ENCODE results near the gene CERCAM. TPM values are rescaled to one million over a fixed set of nuclear protein-coding genes. Genes with fewer than 3 reads are reported as not detected.

Gene CERCAM
- total RNA-seq, 1 experiment from 2014 or later, result 11.3 TPM

DNA sequence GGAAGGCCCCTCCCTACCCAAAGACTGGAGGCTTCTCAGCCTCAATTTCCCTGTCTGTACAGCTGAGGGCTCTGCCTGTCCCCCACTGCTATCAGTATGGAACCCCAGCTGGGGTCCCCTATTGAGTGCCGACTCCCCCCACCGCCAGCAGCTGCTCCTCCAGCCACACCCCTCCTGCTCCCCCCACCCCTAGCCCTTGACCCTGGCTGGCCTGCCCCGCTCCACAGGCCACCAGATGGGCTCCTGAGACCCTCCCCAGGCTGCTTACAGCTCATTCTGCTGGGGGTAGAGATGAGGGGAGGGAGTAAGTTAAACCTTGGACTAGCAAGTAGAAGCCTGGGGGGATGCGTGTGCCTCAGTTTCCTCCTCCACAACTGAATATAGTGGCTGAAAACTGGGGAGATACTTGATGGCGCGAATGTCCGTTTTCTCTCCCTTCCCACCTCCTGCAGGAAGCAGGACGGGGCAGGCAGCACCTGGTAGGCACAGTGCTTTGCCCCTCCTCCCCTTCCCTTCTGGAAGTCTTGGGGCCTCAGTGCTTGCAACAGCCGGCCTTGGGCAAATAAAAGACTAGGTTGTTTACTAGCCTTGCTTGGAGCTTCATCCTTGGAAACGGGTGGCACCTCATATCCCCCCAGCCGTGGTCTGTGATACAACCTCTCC is 30.4 kb upstream of the CERCAM start:
- no peaks in the 10 kb centered on the region for H3K9me3 ChIP-seq (ENCODE audit: control insufficient read depth, insufficient read depth, low read depth, low read length)
- H3K27me3 ChIP-seq (ENCODE audit: control insufficient read depth, insufficient read depth, low read length), result no peaks in the 10 kb centered on the region
- no peaks in the 10 kb centered on the region for H3K36me3 ChIP-seq (ENCODE audit: control insufficient read depth, insufficient read depth, low read length)
- ATAC-seq (no peak), DNase-seq (ENCODE audit: low read depth, low spot score) (no peak)
- TF ChIP-seq, protein P1, sequence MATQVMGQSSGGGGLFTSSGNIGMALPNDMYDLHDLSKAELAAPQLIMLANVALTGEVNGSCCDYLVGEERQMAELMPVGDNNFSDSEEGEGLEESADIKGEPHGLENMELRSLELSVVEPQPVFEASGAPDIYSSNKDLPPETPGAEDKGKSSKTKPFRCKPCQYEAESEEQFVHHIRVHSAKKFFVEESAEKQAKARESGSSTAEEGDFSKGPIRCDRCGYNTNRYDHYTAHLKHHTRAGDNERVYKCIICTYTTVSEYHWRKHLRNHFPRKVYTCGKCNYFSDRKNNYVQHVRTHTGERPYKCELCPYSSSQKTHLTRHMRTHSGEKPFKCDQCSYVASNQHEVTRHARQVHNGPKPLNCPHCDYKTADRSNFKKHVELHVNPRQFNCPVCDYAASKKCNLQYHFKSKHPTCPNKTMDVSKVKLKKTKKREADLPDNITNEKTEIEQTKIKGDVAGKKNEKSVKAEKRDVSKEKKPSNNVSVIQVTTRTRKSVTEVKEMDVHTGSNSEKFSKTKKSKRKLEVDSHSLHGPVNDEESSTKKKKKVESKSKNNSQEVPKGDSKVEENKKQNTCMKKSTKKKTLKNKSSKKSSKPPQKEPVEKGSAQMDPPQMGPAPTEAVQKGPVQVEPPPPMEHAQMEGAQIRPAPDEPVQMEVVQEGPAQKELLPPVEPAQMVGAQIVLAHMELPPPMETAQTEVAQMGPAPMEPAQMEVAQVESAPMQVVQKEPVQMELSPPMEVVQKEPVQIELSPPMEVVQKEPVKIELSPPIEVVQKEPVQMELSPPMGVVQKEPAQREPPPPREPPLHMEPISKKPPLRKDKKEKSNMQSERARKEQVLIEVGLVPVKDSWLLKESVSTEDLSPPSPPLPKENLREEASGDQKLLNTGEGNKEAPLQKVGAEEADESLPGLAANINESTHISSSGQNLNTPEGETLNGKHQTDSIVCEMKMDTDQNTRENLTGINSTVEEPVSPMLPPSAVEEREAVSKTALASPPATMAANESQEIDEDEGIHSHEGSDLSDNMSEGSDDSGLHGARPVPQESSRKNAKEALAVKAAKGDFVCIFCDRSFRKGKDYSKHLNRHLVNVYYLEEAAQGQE (IDR thresholded peaks at IDR 0.05; ENCODE audit: insufficient read depth in 1 of 2, low read depth in 2 of 2, low read length in 1 of 2), result no peak
- TF ChIP-seq TCF7L2 (IDR thresholded peaks at IDR 0.05; ENCODE audit: low read depth, low read length) (no peak), POLR2AphosphoS5 (IDR thresholded peaks at IDR 0.05; ENCODE audit: low read depth, low read length) (no peak), SIN3A (IDR thresholded peaks at IDR 0.05; ENCODE audit: borderline replicate concordance, insufficient read depth, low read depth, low read length) (no peak)
- TF ChIP-seq, protein P2, sequence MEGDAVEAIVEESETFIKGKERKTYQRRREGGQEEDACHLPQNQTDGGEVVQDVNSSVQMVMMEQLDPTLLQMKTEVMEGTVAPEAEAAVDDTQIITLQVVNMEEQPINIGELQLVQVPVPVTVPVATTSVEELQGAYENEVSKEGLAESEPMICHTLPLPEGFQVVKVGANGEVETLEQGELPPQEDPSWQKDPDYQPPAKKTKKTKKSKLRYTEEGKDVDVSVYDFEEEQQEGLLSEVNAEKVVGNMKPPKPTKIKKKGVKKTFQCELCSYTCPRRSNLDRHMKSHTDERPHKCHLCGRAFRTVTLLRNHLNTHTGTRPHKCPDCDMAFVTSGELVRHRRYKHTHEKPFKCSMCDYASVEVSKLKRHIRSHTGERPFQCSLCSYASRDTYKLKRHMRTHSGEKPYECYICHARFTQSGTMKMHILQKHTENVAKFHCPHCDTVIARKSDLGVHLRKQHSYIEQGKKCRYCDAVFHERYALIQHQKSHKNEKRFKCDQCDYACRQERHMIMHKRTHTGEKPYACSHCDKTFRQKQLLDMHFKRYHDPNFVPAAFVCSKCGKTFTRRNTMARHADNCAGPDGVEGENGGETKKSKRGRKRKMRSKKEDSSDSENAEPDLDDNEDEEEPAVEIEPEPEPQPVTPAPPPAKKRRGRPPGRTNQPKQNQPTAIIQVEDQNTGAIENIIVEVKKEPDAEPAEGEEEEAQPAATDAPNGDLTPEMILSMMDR (IDR thresholded peaks at IDR 0.05), result no peak
- no peak overlapping the region for H3K4me3 ChIP-seq (ENCODE audit: low read depth in 2 of 2, low read length in 2 of 2)
- ChIA-PET CTCF (no interaction called here), POLR2A (no interaction called here)
- no peaks in the 10 kb centered on the region for H3K4me1 ChIP-seq (ENCODE audit: control insufficient read depth, insufficient read depth, low read length)
- in situ Hi-C loops (cut with HindIII; ENCODE audit: low pct_unique_long_range_greater_than_20kb, low sequenced_read_pairs) (no loop called here), intact Hi-C loops (cut with micrococcal nuclease; ENCODE audit: unreplicated experiment) (no loop called here)
- no peak overlapping the region for H3K27ac ChIP-seq (ENCODE audit: low read length)
- TSS peak; percentile 55 for BruUV-seq (replicated peaks)

DNA sequence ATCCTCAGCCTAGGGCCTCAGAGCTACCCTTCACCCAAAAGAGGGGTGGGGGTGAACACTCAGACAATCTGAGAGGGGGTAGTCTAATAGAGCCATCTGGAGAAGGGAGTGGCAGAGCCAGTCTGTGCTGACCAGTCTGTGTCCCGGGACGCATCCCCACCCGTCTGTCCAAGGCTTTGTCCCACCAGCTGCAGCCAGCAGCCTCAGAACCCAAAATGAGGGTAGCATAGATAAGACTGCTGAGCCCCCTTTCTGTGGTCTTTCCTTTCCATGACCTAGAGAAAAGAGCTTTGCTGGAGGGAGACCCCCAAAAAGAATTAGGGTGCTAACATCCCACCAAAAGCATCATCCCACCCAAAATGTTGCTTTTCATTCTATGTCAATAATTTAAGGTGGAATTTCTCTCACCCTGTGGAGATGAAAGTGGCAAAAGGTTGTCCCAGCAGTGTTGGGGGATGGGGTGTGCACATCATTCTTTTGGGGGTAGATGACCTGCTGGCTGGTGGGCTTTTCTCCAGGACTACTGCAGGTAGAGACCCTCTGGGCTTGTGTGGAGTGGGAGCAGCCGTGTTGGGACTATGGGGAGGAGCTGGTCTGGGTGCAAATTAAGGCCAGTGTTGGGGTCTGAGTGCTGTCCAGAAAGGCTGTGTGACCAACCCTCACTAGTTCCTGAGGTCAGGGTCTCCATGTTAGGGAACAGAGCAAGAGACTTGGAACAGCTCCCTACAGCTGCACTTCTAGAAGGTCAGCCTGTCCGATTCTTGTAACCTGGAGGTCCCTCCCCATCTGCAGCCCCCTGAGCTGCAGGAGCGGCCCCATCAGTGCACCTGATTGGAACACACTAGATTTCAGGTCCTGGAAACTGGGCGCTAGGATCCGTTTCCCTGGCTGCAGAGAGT is 29.6 kb upstream of the CERCAM start:
- POLR2A ChIA-PET, result no interaction called here
- H3K36me3 ChIP-seq (ENCODE audit: control insufficient read depth, insufficient read depth, low read length), result no peaks in the 10 kb centered on the region
- no TSS peak for BruUV-seq (replicated peaks)
- ATAC-seq (no peak), DNase-seq (ENCODE audit: low read depth, low spot score) (no peak)
- no peak for TF ChIP-seq TCF7L2 (IDR thresholded peaks at IDR 0.05; ENCODE audit: low read depth, low read length)
- TF ChIP-seq, protein P1 (IDR thresholded peaks at IDR 0.05; ENCODE audit: insufficient read depth in 1 of 2, low read depth in 2 of 2, low read length in 1 of 2), result no peak
- no peak overlapping the region for H3K4me3 ChIP-seq (ENCODE audit: low read depth in 2 of 2, low read length in 2 of 2)
- CTCF ChIA-PET, result no interaction called here
- in situ Hi-C loops (cut with HindIII; ENCODE audit: low pct_unique_long_range_greater_than_20kb, low sequenced_read_pairs) (no loop called here), intact Hi-C loops (cut with micrococcal nuclease; ENCODE audit: unreplicated experiment) (no loop called here)
- no peaks in the 10 kb centered on the region for H3K9me3 ChIP-seq (ENCODE audit: control insufficient read depth, insufficient read depth, low read depth, low read length)
- H3K4me1 ChIP-seq (ENCODE audit: control insufficient read depth, insufficient read depth, low read length), result no peaks in the 10 kb centered on the region
- H3K27ac ChIP-seq (ENCODE audit: low read length), result no peak overlapping the region
- H3K27me3 ChIP-seq (ENCODE audit: control insufficient read depth, insufficient read depth, low read length), result no peaks in the 10 kb centered on the region
